PC-9 (cell line): ENCODE results near the gene SLC38A6.

Experiments used
- CTCF ChIP-seq: fragments of 200-600 bp; sonication (generic); conservative IDR thresholded peaks from 2 replicates; pipeline ENCODE4 v1.6.1; 2017; ENCODE audit warnings: mixed run types, antibody characterized with exemption, mild to moderate bottlenecking, moderate library complexity
- EZH2 ChIP-seq: fragments of 200-600 bp; sonication (generic); IDR thresholded peaks from 2 replicates; pipeline ENCODE4 v1.8.0; 2017; ENCODE audit warnings: antibody characterized with exemption, low read depth

- TF ChIP-seq CTCF: no peak
- TF ChIP-seq EZH2: no peak
These were observed 799 bp downstream of the SLC38A6 start for GRCh38 chr14:60981633-60982455.
